H1 (cell line): ENCODE measurements around the gene TSC22D4. TPM values are rescaled to one million over a fixed set of nuclear protein-coding genes. Genes with fewer than 3 reads are reported as not detected.

Experiments
- HDAC2 ChIP-seq, 2 experiments: fragments of 300-600 bp in 1 of 2; sonication (generic) in 1 of 2; IDR thresholded peaks; 2 replicates each; pipeline ENCODE4 v1.6.1; 2011 to 2012; ENCODE audit warnings: low read depth in 2 of 2, low read length in 2 of 2, mild to moderate bottlenecking in 2 of 2, moderate library complexity in 2 of 2, borderline replicate concordance in 1 of 2, inconsistent platforms in 1 of 2
- HDAC6 ChIP-seq: IDR thresholded peaks from one replicate; pipeline ENCODE4 v1.7.1; 2012; ENCODE audit warnings: low read depth, mild to moderate bottlenecking, inconsistent platforms, low read length, moderate library complexity
- NRF1 ChIP-seq: IDR thresholded peaks from 2 replicates; pipeline ENCODE4 v1.6.1; 2011; ENCODE audit warnings: mild to moderate bottlenecking, low read depth, low read length, improper control_type of control experiment
- POLR2A ChIP-seq, 2 experiments: IDR thresholded peaks; 1 replicate in 1 of 2; 2 replicates in 1 of 2; pipeline ENCODE4 v1.6.1; 2011; ENCODE audit warnings: low read depth in 2 of 2, low read length in 2 of 2, mild to moderate bottlenecking in 2 of 2; ENCODE audit errors: control extremely low read depth in 1 of 2
- RFX5 ChIP-seq: IDR thresholded peaks from 2 replicates; pipeline ENCODE4 v1.6.1; 2011; ENCODE audit warnings: low read depth, low read length, improper control_type of control experiment, borderline replicate concordance
- SAP30 ChIP-seq: fragments of 300-600 bp; sonication (generic); IDR thresholded peaks from 2 replicates; pipeline ENCODE4 v1.7.1; 2012; ENCODE audit warnings: low read length, moderate library complexity, mild to moderate bottlenecking, inconsistent platforms; ENCODE audit not compliant: insufficient read depth, insufficient replicate concordance
- SP1 ChIP-seq: IDR thresholded peaks from 2 replicates; pipeline ENCODE4 v1.6.1; 2011; ENCODE audit warnings: low read depth, low read length
- SP4 ChIP-seq: IDR thresholded peaks from 2 replicates; pipeline ENCODE4 v1.6.1; 2012; ENCODE audit warnings: low read length, inconsistent platforms
- TAF7 ChIP-seq: optimal IDR thresholded peaks from 2 replicates; pipeline ENCODE3; 2011; ENCODE audit warnings: low read depth, mild to moderate bottlenecking, inconsistent platforms, low read length, moderate library complexity, borderline replicate concordance
- polyA plus RNA-seq, 7 experiments: library from polyadenylated mRNA; depleted of rRNA in 3 of 7; stranded (reverse) in 5 of 7; unstranded in 2 of 7; fragments of >200 nt in 5 of 7; fragments of 200-250 nt in 2 of 7; gene quantifications; 1 replicate in 5 of 7; 2 replicates in 1 of 7; 4 replicates in 1 of 7; pipeline versions ENCODE4 v1.2.1 to v1.2.3, GENCODE V29; 2011 to 2013; ENCODE audit warnings: missing spikeins in 2 of 7, mixed read lengths in 2 of 7
- total RNA-seq: library from RNA; stranded (reverse); fragmentation: NEBNext Ultra II Directional; extraction: Animal tissue kit (Norgen Biotek cat#: 25700); gene quantifications from 2 replicates; pipeline ENCODE4 v1.2.1, GENCODE V29; 2021
- TF ChIP-seq, protein P1 (sequence below): fragments of 300-600 bp; sonication (generic); IDR thresholded peaks from 2 replicates; pipeline ENCODE4 v1.7.1; 2012; ENCODE audit warnings: low read length, moderate library complexity, mild to moderate bottlenecking, inconsistent platforms; ENCODE audit not compliant: insufficient replicate concordance

TSC22D4 gene
- total and polyA plus RNA-seq, 2 of the 8 experiments (the other 6 are each of a cell fraction or from before 2014, with no cell fraction given) = 13.2 to 20.3 TPM

DNA sequence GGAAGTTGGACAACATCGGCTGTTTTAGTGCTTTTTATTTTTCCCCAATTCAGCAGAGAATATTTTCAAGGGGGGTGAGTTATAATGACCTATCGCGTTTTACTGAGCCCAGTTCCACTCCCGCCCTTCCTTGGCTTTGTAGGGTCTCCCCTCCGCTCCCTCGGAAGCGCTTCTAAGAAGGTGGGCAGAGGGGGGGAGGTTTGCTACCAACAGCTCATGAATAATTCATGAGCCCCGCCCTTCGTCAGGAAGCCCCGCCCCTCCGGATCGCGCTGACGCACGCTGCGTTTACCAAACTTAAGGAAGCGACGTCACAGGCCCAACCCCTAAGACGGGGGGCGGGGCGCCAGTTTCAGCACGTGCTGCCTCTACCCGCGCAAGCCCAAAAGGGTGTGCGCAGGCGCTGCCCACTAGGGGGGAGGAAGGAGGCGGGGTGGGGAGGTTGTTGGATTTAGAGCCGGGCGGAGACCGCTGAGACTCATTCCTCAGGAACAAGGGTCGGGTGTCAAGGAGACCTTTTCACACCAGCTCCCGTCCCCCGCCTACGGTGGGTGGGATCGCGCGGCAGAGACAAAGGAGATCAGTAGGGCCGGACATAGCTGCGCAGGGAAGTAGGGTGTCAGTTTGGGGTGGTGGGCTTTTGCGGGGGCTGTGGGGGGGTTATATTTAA, 49.9 kb downstream of the TSC22D4 start (continued):
- TF ChIP-seq, protein P1, sequence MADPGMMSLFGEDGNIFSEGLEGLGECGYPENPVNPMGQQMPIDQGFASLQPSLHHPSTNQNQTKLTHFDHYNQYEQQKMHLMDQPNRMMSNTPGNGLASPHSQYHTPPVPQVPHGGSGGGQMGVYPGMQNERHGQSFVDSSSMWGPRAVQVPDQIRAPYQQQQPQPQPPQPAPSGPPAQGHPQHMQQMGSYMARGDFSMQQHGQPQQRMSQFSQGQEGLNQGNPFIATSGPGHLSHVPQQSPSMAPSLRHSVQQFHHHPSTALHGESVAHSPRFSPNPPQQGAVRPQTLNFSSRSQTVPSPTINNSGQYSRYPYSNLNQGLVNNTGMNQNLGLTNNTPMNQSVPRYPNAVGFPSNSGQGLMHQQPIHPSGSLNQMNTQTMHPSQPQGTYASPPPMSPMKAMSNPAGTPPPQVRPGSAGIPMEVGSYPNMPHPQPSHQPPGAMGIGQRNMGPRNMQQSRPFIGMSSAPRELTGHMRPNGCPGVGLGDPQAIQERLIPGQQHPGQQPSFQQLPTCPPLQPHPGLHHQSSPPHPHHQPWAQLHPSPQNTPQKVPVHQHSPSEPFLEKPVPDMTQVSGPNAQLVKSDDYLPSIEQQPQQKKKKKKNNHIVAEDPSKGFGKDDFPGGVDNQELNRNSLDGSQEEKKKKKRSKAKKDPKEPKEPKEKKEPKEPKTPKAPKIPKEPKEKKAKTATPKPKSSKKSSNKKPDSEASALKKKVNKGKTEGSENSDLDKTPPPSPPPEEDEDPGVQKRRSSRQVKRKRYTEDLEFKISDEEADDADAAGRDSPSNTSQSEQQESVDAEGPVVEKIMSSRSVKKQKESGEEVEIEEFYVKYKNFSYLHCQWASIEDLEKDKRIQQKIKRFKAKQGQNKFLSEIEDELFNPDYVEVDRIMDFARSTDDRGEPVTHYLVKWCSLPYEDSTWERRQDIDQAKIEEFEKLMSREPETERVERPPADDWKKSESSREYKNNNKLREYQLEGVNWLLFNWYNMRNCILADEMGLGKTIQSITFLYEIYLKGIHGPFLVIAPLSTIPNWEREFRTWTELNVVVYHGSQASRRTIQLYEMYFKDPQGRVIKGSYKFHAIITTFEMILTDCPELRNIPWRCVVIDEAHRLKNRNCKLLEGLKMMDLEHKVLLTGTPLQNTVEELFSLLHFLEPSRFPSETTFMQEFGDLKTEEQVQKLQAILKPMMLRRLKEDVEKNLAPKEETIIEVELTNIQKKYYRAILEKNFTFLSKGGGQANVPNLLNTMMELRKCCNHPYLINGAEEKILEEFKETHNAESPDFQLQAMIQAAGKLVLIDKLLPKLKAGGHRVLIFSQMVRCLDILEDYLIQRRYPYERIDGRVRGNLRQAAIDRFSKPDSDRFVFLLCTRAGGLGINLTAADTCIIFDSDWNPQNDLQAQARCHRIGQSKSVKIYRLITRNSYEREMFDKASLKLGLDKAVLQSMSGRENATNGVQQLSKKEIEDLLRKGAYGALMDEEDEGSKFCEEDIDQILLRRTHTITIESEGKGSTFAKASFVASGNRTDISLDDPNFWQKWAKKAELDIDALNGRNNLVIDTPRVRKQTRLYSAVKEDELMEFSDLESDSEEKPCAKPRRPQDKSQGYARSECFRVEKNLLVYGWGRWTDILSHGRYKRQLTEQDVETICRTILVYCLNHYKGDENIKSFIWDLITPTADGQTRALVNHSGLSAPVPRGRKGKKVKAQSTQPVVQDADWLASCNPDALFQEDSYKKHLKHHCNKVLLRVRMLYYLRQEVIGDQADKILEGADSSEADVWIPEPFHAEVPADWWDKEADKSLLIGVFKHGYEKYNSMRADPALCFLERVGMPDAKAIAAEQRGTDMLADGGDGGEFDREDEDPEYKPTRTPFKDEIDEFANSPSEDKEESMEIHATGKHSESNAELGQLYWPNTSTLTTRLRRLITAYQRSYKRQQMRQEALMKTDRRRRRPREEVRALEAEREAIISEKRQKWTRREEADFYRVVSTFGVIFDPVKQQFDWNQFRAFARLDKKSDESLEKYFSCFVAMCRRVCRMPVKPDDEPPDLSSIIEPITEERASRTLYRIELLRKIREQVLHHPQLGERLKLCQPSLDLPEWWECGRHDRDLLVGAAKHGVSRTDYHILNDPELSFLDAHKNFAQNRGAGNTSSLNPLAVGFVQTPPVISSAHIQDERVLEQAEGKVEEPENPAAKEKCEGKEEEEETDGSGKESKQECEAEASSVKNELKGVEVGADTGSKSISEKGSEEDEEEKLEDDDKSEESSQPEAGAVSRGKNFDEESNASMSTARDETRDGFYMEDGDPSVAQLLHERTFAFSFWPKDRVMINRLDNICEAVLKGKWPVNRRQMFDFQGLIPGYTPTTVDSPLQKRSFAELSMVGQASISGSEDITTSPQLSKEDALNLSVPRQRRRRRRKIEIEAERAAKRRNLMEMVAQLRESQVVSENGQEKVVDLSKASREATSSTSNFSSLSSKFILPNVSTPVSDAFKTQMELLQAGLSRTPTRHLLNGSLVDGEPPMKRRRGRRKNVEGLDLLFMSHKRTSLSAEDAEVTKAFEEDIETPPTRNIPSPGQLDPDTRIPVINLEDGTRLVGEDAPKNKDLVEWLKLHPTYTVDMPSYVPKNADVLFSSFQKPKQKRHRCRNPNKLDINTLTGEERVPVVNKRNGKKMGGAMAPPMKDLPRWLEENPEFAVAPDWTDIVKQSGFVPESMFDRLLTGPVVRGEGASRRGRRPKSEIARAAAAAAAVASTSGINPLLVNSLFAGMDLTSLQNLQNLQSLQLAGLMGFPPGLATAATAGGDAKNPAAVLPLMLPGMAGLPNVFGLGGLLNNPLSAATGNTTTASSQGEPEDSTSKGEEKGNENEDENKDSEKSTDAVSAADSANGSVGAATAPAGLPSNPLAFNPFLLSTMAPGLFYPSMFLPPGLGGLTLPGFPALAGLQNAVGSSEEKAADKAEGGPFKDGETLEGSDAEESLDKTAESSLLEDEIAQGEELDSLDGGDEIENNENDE = no peak
- peak; percentile 70 for TF ChIP-seq NRF1
- TF ChIP-seq RFX5 = no peak
- TF ChIP-seq HDAC6 = no peak
- TF ChIP-seq HDAC2 (IDR thresholded peaks at IDR 0.05; ENCODE audit: borderline replicate concordance in 1 of 2, low read depth in 2 of 2, low read length in 2 of 2) = no peak; a peak in 1 of 4 replicates
- TF ChIP-seq SAP30 = no peak
- TF ChIP-seq SP4 = peak; percentile 19; the same call in 1 of the 2 replicates
- TF ChIP-seq TAF7 = peak; percentile 86
- TF ChIP-seq POLR2A (IDR thresholded peaks at IDR 0.05; ENCODE audit: control extremely low read depth in 1 of 2, low read depth in 2 of 2, low read length in 2 of 2) = peak in 1 of 2 experiments; percentile 19; a peak in 1 of 3 replicates
- 0 out of 2 replicates have a peak, but pooled peaks have one; percentile 54 for TF ChIP-seq SP1
